Measurements from ENCODE around the gene MYO15A.

The MYO15A gene

DNA sequence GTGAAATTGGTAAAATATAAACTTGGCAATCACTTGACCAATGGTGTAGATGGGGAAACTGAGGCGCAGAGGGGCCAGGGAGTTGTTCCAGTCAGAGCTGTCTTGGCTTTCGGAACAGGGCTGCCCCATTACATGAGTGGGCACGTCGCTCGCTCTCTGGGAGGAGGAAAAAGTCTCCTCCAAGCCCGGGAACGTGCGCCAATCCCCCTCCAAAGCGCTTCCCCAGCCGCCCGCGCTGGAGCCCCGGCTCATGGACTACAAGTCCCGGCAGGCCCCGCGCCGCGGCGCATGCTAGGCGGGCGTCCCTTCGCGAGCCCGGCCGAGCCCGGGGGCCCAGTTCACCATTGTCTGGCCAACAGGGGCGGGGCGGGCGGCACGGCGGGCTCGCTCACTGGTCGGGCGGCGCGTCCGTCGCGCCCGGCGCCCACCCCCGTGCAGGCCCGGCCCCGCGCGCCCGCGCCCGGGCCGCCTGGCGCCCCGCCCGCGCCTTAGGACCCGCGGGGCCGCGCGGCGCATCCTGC is 116.6 kb downstream of the MYO15A start, which contains the start of gene LLGL1 (continued):
- TF ChIP-seq, protein P1, sequence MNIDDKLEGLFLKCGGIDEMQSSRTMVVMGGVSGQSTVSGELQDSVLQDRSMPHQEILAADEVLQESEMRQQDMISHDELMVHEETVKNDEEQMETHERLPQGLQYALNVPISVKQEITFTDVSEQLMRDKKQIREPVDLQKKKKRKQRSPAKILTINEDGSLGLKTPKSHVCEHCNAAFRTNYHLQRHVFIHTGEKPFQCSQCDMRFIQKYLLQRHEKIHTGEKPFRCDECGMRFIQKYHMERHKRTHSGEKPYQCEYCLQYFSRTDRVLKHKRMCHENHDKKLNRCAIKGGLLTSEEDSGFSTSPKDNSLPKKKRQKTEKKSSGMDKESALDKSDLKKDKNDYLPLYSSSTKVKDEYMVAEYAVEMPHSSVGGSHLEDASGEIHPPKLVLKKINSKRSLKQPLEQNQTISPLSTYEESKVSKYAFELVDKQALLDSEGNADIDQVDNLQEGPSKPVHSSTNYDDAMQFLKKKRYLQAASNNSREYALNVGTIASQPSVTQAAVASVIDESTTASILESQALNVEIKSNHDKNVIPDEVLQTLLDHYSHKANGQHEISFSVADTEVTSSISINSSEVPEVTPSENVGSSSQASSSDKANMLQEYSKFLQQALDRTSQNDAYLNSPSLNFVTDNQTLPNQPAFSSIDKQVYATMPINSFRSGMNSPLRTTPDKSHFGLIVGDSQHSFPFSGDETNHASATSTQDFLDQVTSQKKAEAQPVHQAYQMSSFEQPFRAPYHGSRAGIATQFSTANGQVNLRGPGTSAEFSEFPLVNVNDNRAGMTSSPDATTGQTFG (tag by site-specific recombination; IDR thresholded peaks at IDR 0.05; ENCODE audit: borderline replicate concordance): no peak
- TF ChIP-seq ZNF433 (tag by site-specific recombination; IDR thresholded peaks at IDR 0.05; ENCODE audit: low read depth) (no peak), KLF10 (tag by site-specific recombination; IDR thresholded peaks at IDR 0.05) (no peak), KLF9 (tag by site-specific recombination; IDR thresholded peaks at IDR 0.05; ENCODE audit: low read depth) (no peak), ZNF658 (tag by site-specific recombination; IDR thresholded peaks at IDR 0.05) (no peak), ZNF501 (tag by site-specific recombination; IDR thresholded peaks at IDR 0.05) (peak; percentile 54; the same call in 1 of the 2 replicates), ZNF76 (tag by site-specific recombination; IDR thresholded peaks at IDR 0.05; ENCODE audit: borderline replicate concordance, low read depth) (peak; percentile 94), WT1 (tag by site-specific recombination; IDR thresholded peaks at IDR 0.05) (no peak), ZNF585B (tag by site-specific recombination; IDR thresholded peaks at IDR 0.05) (no peak), SP2 (tag by site-specific recombination; IDR thresholded peaks at IDR 0.05) (peak; percentile 33), ZNF16 (tag by site-specific recombination; IDR thresholded peaks at IDR 0.05; ENCODE audit: low read depth) (no peak), ZNF341 (tag by site-specific recombination; IDR thresholded peaks at IDR 0.05; ENCODE audit: low read depth) (peak; percentile 82), PRDM1 (tag by site-specific recombination; IDR thresholded peaks at IDR 0.05) (no peak), ZNF571 (tag by site-specific recombination; IDR thresholded peaks at IDR 0.05) (no peak), SP3 (tag by site-specific recombination; IDR thresholded peaks at IDR 0.05) (no peak; the same call in 1 of the 2 replicates), ZBTB1 (tag by site-specific recombination; IDR thresholded peaks at IDR 0.05) (no peak), HOXD13 (CRISPR knock-in tag; IDR thresholded peaks at IDR 0.05; ENCODE audit: borderline replicate concordance) (no peak), ZNF175 (tag by site-specific recombination; IDR thresholded peaks at IDR 0.05) (no peak), ZNF211 (tag by site-specific recombination; IDR thresholded peaks at IDR 0.05; ENCODE audit: low read depth) (no peak), ZNF791 (tag by site-specific recombination; IDR thresholded peaks at IDR 0.05) (no peak), ZNF473 (tag by site-specific recombination; IDR thresholded peaks at IDR 0.05) (no peak), ZNF214 (tag by site-specific recombination; IDR thresholded peaks at IDR 0.05; ENCODE audit: borderline replicate concordance) (no peak), BCL11A (tag by site-specific recombination; IDR thresholded peaks at IDR 0.05; ENCODE audit: low read depth) (no peak)
- TF ChIP-seq, protein P2, sequence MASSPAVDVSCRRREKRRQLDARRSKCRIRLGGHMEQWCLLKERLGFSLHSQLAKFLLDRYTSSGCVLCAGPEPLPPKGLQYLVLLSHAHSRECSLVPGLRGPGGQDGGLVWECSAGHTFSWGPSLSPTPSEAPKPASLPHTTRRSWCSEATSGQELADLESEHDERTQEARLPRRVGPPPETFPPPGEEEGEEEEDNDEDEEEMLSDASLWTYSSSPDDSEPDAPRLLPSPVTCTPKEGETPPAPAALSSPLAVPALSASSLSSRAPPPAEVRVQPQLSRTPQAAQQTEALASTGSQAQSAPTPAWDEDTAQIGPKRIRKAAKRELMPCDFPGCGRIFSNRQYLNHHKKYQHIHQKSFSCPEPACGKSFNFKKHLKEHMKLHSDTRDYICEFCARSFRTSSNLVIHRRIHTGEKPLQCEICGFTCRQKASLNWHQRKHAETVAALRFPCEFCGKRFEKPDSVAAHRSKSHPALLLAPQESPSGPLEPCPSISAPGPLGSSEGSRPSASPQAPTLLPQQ (tag by site-specific recombination; IDR thresholded peaks at IDR 0.05): no peak
- TF ChIP-seq, protein P3, sequence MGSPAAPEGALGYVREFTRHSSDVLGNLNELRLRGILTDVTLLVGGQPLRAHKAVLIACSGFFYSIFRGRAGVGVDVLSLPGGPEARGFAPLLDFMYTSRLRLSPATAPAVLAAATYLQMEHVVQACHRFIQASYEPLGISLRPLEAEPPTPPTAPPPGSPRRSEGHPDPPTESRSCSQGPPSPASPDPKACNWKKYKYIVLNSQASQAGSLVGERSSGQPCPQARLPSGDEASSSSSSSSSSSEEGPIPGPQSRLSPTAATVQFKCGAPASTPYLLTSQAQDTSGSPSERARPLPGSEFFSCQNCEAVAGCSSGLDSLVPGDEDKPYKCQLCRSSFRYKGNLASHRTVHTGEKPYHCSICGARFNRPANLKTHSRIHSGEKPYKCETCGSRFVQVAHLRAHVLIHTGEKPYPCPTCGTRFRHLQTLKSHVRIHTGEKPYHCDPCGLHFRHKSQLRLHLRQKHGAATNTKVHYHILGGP (tag by site-specific recombination; IDR thresholded peaks at IDR 0.05): no peak
- TF ChIP-seq, protein P4, sequence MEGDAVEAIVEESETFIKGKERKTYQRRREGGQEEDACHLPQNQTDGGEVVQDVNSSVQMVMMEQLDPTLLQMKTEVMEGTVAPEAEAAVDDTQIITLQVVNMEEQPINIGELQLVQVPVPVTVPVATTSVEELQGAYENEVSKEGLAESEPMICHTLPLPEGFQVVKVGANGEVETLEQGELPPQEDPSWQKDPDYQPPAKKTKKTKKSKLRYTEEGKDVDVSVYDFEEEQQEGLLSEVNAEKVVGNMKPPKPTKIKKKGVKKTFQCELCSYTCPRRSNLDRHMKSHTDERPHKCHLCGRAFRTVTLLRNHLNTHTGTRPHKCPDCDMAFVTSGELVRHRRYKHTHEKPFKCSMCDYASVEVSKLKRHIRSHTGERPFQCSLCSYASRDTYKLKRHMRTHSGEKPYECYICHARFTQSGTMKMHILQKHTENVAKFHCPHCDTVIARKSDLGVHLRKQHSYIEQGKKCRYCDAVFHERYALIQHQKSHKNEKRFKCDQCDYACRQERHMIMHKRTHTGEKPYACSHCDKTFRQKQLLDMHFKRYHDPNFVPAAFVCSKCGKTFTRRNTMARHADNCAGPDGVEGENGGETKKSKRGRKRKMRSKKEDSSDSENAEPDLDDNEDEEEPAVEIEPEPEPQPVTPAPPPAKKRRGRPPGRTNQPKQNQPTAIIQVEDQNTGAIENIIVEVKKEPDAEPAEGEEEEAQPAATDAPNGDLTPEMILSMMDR (tag by site-specific recombination; IDR thresholded peaks at IDR 0.05): no peak
- TF ChIP-seq, protein P5, sequence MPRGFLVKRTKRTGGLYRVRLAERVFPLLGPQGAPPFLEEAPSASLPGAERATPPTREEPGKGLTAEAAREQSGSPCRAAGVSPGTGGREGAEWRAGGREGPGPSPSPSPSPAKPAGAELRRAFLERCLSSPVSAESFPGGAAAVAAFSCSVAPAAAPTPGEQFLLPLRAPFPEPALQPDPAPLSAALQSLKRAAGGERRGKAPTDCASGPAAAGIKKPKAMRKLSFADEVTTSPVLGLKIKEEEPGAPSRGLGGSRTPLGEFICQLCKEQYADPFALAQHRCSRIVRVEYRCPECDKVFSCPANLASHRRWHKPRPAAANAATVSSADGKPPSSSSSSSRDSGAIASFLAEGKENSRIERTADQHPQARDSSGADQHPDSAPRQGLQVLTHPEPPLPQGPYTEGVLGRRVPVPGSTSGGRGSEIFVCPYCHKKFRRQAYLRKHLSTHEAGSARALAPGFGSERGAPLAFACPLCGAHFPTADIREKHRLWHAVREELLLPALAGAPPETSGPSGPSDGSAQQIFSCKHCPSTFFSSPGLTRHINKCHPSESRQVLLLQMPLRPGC (tag by site-specific recombination; IDR thresholded peaks at IDR 0.05): no peak
- TF ChIP-seq, protein P6, sequence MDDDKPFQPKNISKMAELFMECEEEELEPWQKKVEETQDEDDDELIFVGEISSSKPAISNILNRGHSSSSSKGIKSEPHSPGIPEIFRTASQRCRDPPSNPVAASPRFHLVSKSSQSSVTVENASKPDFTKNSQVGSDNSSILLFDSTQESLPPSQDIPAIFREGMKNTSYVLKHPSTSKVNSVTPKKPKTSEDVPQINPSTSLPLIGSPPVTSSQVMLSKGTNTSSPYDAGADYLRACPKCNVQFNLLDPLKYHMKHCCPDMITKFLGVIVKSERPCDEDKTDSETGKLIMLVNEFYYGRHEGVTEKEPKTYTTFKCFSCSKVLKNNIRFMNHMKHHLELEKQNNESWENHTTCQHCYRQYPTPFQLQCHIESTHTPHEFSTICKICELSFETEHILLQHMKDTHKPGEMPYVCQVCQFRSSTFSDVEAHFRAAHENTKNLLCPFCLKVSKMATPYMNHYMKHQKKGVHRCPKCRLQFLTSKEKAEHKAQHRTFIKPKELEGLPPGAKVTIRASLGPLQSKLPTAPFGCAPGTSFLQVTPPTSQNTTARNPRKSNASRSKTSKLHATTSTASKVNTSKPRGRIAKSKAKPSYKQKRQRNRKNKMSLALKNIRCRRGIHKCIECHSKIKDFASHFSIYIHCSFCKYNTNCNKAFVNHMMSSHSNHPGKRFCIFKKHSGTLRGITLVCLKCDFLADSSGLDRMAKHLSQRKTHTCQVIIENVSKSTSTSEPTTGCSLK (tag by site-specific recombination; IDR thresholded peaks at IDR 0.05): no peak

All from HEK293 (cell line).